ENCODE results near the gene TMEM235. TPM values are rescaled to one million over a fixed set of nuclear protein-coding genes. Genes with fewer than 3 reads are reported as not detected.
A peak's percentile ranks its signal among the peaks of the same experiment; 100 is the strongest.

Gene TMEM235
- total RNA-seq, 1 experiment from 2014 or later: not detected

GRCh38 chr17:78289802-78290363, 58.5 kb downstream of the TMEM235 start:
- CTCF ChIA-PET: interaction anchor here (0.9 to 3.3 kb wide), 8 partner anchors 9 to 135 kb away, joined by 3 to 20 read pairs (median 5); no protein-coding TSS in a partner anchor
- Mint-ChIP-seq H3K4me1 (ENCODE audit: insufficient read depth, unreplicated experiment) (peaks cover 8% of the 10 kb centered on the region), H3K27ac (ENCODE audit: low read depth, unreplicated experiment) (no peak overlapping the region), H3K4me3 (ENCODE audit: unreplicated experiment) (no peak overlapping the region), H3K9me3 (ENCODE audit: unreplicated experiment) (no peaks in the 10 kb centered on the region), H3K36me3 (ENCODE audit: insufficient read depth, unreplicated experiment) (no peaks in the 10 kb centered on the region), H3K27me3 (ENCODE audit: insufficient read depth, unreplicated experiment) (no peaks in the 10 kb centered on the region)
- intact Hi-C loops (cut with micrococcal nuclease): loop anchor here (1.0 kb wide), 3 partner anchors 25 to 132 kb away; partner anchors contain the start of gene SOCS3
- peak; percentile 85 for DNase-seq (ENCODE audit: unreplicated experiment)
- POLR2A ChIA-PET: no interaction called here
- no TSS peak for BruUV-seq (replicated peaks)
- TF ChIP-seq CTCF (IDR thresholded peaks at IDR 0.05; ENCODE audit: unreplicated experiment): peak; percentile 85

Other genes starting within 250 kb of the TMEM235 start
- gene TMC6, start 102.9 kb upstream of the TMEM235 start, total RNA-seq (2022): 3.1 and 7.3 TPM in 2 replicates
- gene TMC8, start 100.9 kb upstream of the TMEM235 start, total RNA-seq (2022): not detected in 2 replicates
- not detected in 2 replicates for gene C17orf99, start 85.2 kb upstream of the TMEM235 start, total RNA-seq (2022)
- gene SYNGR2, start 63.0 kb upstream of the TMEM235 start, total RNA-seq (2022): 52.2 and 54.2 TPM in 2 replicates
- gene TK1, start 44.6 kb upstream of the TMEM235 start, total RNA-seq (2022): 8.5 and 21.4 TPM in 2 replicates
- 18.7 and 22.2 TPM in 2 replicates for gene AFMID, start 44.3 kb upstream of the TMEM235 start, total RNA-seq (2022)
- gene BIRC5, start 17.4 kb upstream of the TMEM235 start, total RNA-seq (2022): 24.6 and 45.6 TPM in 2 replicates
- 2.5 and 4.8 TPM in 2 replicates for gene SOCS3, start 128.4 kb downstream of the TMEM235 start, total RNA-seq (2022)
- gene PGS1, start 147.0 kb downstream of the TMEM235 start, total RNA-seq (2022): 25.7 and 31.8 TPM in 2 replicates